NT2/D1 (cell line): ENCODE results near the gene ZNF611.
"Not testable (repeated sequence)": the region's sequence is repeated elsewhere in the genome, so short reads cannot be mapped to it uniquely, and the experiment has no call there.

Source experiments
- DNase-seq: peaks from one replicate; pipeline ENCODE4 v3.0.0-alpha.2; 2011; ENCODE audit warnings: low read depth, low spot score
- H3K27me3 ChIP-seq: 2 replicates; pipeline ENCODE4 v1.6.0; 2011; ENCODE audit warnings: mild to moderate bottlenecking; ENCODE audit not compliant: insufficient read length, insufficient read depth
- H3K36me3 ChIP-seq: 2 replicates; pipeline ENCODE4 v1.6.1; 2011; ENCODE audit warnings: mild to moderate bottlenecking, low read length, mixed read lengths; ENCODE audit not compliant: insufficient read depth, insufficient read length
- H3K4me1 ChIP-seq: 2 replicates; pipeline ENCODE4 v1.5.1; 2011; ENCODE audit not compliant: insufficient read depth, insufficient read length
- H3K4me3 ChIP-seq: 2 replicates; pipeline ENCODE4 v1.5.1; 2011; ENCODE audit warnings: low read depth; ENCODE audit not compliant: insufficient read length
- H3K9ac ChIP-seq: 2 replicates; pipeline ENCODE4 v1.6.0; 2011; ENCODE audit warnings: low read depth; ENCODE audit not compliant: insufficient read length
- H3K9me3 ChIP-seq: 2 replicates; pipeline ENCODE4 v1.5.1; 2011; ENCODE audit warnings: mild to moderate bottlenecking, low read length; ENCODE audit not compliant: insufficient read depth
- SUZ12 ChIP-seq: IDR thresholded peaks from 2 replicates; pipeline ENCODE4 v1.6.1; 2011; ENCODE audit not compliant: insufficient read length, insufficient read depth; ENCODE audit errors: extremely low read depth
- YY1 ChIP-seq: IDR thresholded peaks from 2 replicates; pipeline ENCODE4 v1.6.1; 2011; ENCODE audit not compliant: insufficient read length, insufficient read depth
- ZNF274 ChIP-seq: IDR thresholded peaks from 2 replicates; pipeline ENCODE4 v1.6.1; 2011; ENCODE audit warnings: mild to moderate bottlenecking, low read depth, low read length

Gene ZNF611

DNA sequence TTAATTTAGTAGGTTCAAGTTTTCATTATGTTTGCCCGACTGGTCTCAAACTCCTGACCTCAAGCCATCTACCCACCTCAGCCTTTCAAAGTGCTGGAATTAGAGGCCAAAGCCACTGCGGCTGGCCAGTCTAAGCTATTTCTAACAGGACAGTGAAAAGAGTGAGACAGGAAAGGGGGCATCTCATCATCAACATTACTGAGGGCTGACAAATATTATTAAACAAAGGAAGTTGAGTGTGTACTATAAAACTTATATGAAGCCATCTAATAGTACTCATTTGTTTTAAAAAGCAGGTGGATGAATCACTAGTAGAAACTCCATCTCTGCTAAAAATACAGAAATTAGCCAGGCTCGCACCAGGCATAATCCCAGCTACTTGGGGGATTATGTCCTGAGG lies 24.3 kb downstream of the ZNF611 start:
- Histone ChIP-seq H3K4me3 (no peak overlapping the region), H3K27me3 (no peaks in the 10 kb centered on the region), H3K4me1 (no peaks in the 10 kb centered on the region), H3K9me3 (peaks cover 19% of the 10 kb centered on the region), H3K9ac (no peak overlapping the region), H3K36me3 (peaks cover 81% of the 10 kb centered on the region)
- TF ChIP-seq YY1 = no peak
- TF ChIP-seq ZNF274 = no peak
- TF ChIP-seq SUZ12 = no peak
- DNase-seq = no peak

DNA sequence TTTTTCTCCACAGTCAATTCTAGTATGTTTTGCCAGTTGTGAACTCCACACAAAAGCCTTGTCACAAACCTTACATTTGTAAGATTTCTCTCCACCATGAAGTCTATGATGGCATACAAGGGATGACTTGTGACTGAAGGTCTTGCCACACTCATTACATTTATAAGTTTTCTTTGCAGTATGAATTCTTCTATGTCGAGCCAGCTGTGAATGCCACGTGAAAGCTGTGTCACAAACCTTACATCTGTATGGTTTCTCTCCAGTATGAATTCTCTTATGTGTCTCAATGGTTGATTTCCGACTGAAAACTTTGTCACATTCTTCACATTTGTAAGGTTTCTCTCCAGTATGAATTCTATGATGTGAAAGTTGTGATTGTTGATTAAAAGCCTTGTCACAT lies 29.2 kb downstream of the ZNF611 start:
- 0 out of 2 replicates have a peak, but pooled peaks have one; percentile 35 for TF ChIP-seq ZNF274
- Histone ChIP-seq H3K36me3 (peaks cover 56% of the 10 kb centered on the region), H3K9me3 (peaks cover 35% of the 10 kb centered on the region)
- not testable (repeated sequence) for H3K4me3 ChIP-seq, H3K9ac ChIP-seq, H3K4me1 ChIP-seq, DNase-seq, H3K27me3 ChIP-seq

GRCh38 chr19:52703917-52704316 lies 30.9 kb downstream of the ZNF611 start:
- Histone ChIP-seq H3K4me1 (no peaks in the 10 kb centered on the region), H3K9me3 (peaks cover 35% of the 10 kb centered on the region), H3K36me3 (peaks cover 48% of the 10 kb centered on the region), H3K9ac (no peak overlapping the region), H3K27me3 (no peaks in the 10 kb centered on the region), H3K4me3 (no peak overlapping the region)
- DNase-seq = no peak
- TF ChIP-seq ZNF274 (no peak), YY1 (no peak), SUZ12 (no peak)

GRCh38 chr19:52700673-52701072 lies 34.2 kb downstream of the ZNF611 start:
- no peaks in the 10 kb centered on the region for H3K4me1 ChIP-seq
- no peaks in the 10 kb centered on the region for H3K27me3 ChIP-seq
- no peak overlapping the region for H3K4me3 ChIP-seq
- no peak for DNase-seq
- no peak for TF ChIP-seq YY1
- TF ChIP-seq SUZ12 = no peak
- no peak for TF ChIP-seq ZNF274
- peaks cover 21% of the 10 kb centered on the region for H3K36me3 ChIP-seq
- peaks cover 17% of the 10 kb centered on the region for H3K9me3 ChIP-seq
- no peak overlapping the region for H3K9ac ChIP-seq

DNA sequence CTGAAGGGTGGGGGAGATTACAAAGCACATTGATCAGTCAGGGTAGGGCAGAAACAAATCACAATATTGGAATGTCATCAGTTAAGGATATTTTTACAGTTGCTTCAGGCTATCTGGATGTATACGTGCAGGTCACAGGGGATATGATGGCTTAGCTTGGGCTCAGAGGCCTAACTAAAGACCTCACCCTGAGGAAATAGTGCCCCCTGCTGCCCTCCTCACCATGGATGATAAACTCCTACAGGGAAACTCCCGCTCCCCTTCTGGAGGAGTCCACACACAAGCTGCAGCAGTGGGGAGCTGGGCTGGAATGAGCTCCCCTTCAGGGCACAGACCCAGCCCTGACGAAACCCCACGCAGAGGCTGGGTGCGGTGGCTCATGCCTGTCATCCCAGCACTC lies 35.3 kb downstream of the ZNF611 start:
- H3K36me3 ChIP-seq, H3K9me3 ChIP-seq, H3K4me1 ChIP-seq, DNase-seq, H3K27me3 ChIP-seq, H3K9ac ChIP-seq, H3K4me3 ChIP-seq: not testable (repeated sequence)

DNA sequence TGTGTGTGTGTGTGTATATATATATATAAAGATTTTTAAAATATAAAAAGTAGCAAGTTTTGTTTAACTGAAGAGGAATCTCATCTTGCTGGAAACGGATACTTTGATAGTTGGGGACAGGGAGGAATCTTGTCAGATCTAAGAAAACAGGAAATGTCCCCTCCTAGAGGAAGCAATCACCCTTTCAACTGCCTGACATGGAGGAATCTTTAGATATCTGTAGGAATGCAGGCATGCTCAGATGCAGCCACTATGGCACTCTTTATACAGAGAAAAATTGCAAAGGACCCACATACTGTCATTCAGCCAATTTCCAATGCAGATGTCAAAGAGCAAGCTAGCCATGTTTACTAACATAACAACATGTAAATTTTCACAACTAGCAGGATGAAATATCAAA lies 38.8 kb downstream of the ZNF611 start:
- H3K9me3 ChIP-seq = no peaks in the 10 kb centered on the region; the same call in 1 of the 2 replicates
- TF ChIP-seq YY1 (no peak), ZNF274 (no peak), SUZ12 (no peak)
- H3K27me3 ChIP-seq = no peaks in the 10 kb centered on the region
- H3K36me3 ChIP-seq = peaks cover 3% of the 10 kb centered on the region
- H3K4me3 ChIP-seq = no peak overlapping the region
- H3K4me1 ChIP-seq = no peaks in the 10 kb centered on the region
- DNase-seq = no peak
- no peak overlapping the region for H3K9ac ChIP-seq

- H3K9me3 ChIP-seq = no peaks in the 10 kb centered on the region; the same call in 1 of the 2 replicates
Measured at GRCh38 chr19:52694921-52695320, 39.9 kb downstream of the ZNF611 start.

DNA sequence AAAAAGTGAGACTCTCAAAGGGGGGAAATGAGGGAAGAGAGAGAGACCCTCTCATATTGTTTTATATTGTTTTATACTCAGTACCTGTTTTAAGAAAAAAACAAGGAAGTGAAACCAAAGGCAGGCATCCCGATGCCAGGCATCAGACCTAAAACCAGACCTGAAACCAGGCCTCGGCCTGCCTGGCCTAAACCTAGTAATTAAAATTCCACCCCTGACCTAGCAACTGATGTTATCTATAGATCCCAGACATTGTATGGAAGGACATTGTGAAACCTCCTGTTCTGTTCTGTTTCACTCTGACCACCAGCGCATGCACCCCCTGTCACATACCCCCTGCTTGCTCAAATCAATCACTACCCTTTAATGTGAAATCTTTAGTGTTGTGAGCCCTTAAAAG lies 40.6 kb downstream of the ZNF611 start:
- not testable (repeated sequence) for H3K36me3 ChIP-seq, H3K4me3 ChIP-seq, DNase-seq, H3K4me1 ChIP-seq, H3K9me3 ChIP-seq, H3K9ac ChIP-seq, H3K27me3 ChIP-seq

More at GRCh38 chr19:52694921-52695320, 39.9 kb downstream of the ZNF611 start:
- no peak overlapping the region for H3K9ac ChIP-seq
- no peaks in the 10 kb centered on the region for H3K4me1 ChIP-seq
- H3K27me3 ChIP-seq = no peaks in the 10 kb centered on the region
- no peak overlapping the region for H3K4me3 ChIP-seq
- peaks cover 3% of the 10 kb centered on the region for H3K36me3 ChIP-seq
- DNase-seq = no peak
- TF ChIP-seq ZNF274 (no peak), YY1 (no peak), SUZ12 (no peak)
